HEK293T (cell line): ENCODE data around the gene SLC16A3.

ENCODE experiments used
- ARNT ChIP-seq: fragments of 450-650 bp; IDR thresholded peaks from 2 replicates; pipeline ENCODE4 v1.6.1; 2017; ENCODE audit warnings: mild to moderate bottlenecking
- PKNOX1 ChIP-seq: fragments of 450-650 bp; IDR thresholded peaks from 2 replicates; pipeline ENCODE4 v1.6.1; 2016

- TF ChIP-seq PKNOX1 (no peak), ARNT (no peak)
Observed at GRCh38 chr17:82271401-82271800, 42.6 kb downstream of the SLC16A3 start.
